ENCODE measurements around the gene OR2T34. TPM values are rescaled to one million over a fixed set of nuclear protein-coding genes. Genes with fewer than 3 reads are reported as not detected.
"Not testable (repeated sequence)": the region's sequence is repeated elsewhere in the genome, so short reads cannot be mapped to it uniquely, and the experiment has no call there.

OR2T34 gene, protein sequence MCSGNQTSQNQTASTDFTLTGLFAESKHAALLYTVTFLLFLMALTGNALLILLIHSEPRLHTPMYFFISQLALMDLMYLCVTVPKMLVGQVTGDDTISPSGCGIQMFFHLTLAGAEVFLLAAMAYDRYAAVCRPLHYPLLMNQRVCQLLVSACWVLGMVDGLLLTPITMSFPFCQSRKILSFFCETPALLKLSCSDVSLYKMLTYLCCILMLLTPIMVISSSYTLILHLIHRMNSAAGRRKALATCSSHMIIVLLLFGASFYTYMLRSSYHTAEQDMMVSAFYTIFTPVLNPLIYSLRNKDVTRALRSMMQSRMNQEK
- total RNA-seq (not detected), polyA plus RNA-seq (not detected)
- long read RNA-seq, donor 1 = 0 reads
- long read RNA-seq, donor 2 = 0 reads

DNA sequence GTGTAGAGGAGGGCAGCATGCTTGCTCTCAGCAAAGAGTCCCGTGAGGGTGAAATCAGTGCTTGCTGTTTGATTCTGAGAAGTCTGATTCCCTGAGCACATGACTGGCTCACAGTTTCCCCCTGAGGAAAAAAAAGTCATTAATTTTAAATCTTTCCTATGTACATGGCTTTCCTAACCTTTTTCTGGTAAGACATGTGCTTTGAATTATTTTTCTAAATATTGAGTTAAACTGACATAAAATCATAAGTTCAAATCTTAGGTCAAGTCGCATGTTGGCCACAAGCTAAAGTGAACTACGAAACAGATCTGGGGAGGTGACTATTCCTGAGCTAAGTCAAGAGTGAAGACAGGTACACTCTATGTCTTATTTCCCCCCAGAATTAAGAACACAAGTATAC, at the start of gene OR2T34:
Gene OR2T34 (minus strand): TSS at position 101 of the 400 bp plus-strand sequence. CDS start 0 bp downstream, at position 101.
- H3K36me3 ChIP-seq (ENCODE audit: control insufficient read depth in 1 of 2, insufficient read depth in 2 of 2, low read length in 1 of 2); H3K4me3 ChIP-seq (ENCODE audit: low read length in 2 of 2); H3K27me3 ChIP-seq (ENCODE audit: control insufficient read depth in 1 of 2, insufficient read depth in 2 of 2, low read length in 1 of 2); H3K9me3 ChIP-seq (ENCODE audit: control insufficient read depth, low read length); DNase-seq; H3K4me1 ChIP-seq (ENCODE audit: control insufficient read depth in 1 of 2, insufficient read depth in 2 of 2, low read length in 2 of 2); H3K27ac ChIP-seq (ENCODE audit: low read depth in 1 of 2, low read length in 2 of 2); ATAC-seq (ENCODE audit: low FRiP score); intact Hi-C loops (cut with DNase I): not testable (repeated sequence)
- WGBS, 2 donors = 56 to 86% methylated on average over 3 of the region's 3 CpGs

DNA sequence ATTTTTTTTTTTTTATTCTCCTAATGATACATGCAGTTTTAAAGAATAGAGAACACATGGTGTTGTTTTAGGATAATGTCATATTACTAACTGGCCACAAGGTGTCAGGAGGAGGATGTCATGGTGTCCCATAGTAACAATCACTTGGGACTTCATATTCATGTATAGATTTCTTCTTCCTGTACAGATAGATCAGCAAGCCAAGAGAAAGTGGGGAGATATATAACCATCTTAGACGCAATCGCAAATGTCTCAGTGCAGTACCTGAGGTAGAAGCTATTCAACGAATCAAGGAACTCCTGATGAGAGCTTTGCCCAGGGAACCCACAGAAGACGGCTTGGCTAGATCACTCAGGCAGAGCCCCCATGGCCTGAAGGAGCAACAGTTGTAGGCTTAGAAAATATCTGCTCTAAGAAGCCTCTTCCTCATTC, 48.0 kb upstream of the OR2T34 start:
- intact Hi-C loops (cut with DNase I) = loop anchor here in 1 of 2 donors (5.0 to 10.0 kb wide), 2 partner anchors 62 to 185 kb away; no protein-coding TSS in a partner anchor
- no peak overlapping the region for H3K4me3 ChIP-seq (ENCODE audit: low read length in 2 of 2)

DNA sequence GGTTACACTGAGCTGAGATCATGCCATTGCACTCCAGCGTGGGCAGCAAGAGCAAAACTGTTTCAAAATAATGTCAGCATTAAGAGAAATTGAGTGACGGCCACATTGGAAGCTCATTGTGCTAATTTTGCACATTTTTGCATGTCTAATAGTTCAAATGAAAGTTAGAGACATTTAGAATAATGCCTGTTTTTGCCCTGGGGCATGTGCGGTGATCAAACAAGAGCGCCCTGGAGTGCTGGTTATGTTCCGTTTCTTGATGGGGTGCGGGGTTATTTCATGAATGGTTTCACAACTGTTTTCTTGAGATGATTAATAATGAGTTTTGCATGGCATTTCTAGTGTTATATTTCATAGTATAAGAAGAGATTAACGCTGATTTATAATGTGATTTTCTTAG, 47.2 kb upstream of the OR2T34 start:
- Histone ChIP-seq H3K36me3 (ENCODE audit: control insufficient read depth in 1 of 2, insufficient read depth in 2 of 2, low read length in 1 of 2) (no peaks in the 10 kb centered on the region), H3K27ac (ENCODE audit: low read depth in 1 of 2, low read length in 2 of 2) (no peak overlapping the region), H3K4me3 (ENCODE audit: low read length in 2 of 2) (no peak overlapping the region), H3K4me1 (ENCODE audit: control insufficient read depth in 1 of 2, insufficient read depth in 2 of 2, low read length in 2 of 2) (no peaks in the 10 kb centered on the region), H3K27me3 (ENCODE audit: control insufficient read depth in 1 of 2, insufficient read depth in 2 of 2, low read length in 1 of 2) (no peaks in the 10 kb centered on the region), H3K9me3 (ENCODE audit: control insufficient read depth, low read length) (no peaks in the 10 kb centered on the region)
- WGBS, 2 donors = 56 to 67% methylated on average over 7 of the region's 7 CpGs
- DNase-seq = no peak
- intact Hi-C loops (cut with DNase I) = loop anchor here in 1 of 2 donors (5.0 to 10.0 kb wide), 2 partner anchors 63 to 186 kb away; no protein-coding TSS in a partner anchor
- no peak for ATAC-seq (ENCODE audit: low FRiP score)

More for the DNA sequence above, 48.0 kb upstream of the OR2T34 start:
- Histone ChIP-seq H3K27me3 (ENCODE audit: control insufficient read depth in 1 of 2, insufficient read depth in 2 of 2, low read length in 1 of 2) (no peaks in the 10 kb centered on the region), H3K4me1 (ENCODE audit: control insufficient read depth in 1 of 2, insufficient read depth in 2 of 2, low read length in 2 of 2) (no peaks in the 10 kb centered on the region), H3K27ac (ENCODE audit: low read depth in 1 of 2, low read length in 2 of 2) (no peak overlapping the region), H3K9me3 (ENCODE audit: control insufficient read depth, low read length) (no peaks in the 10 kb centered on the region), H3K36me3 (ENCODE audit: control insufficient read depth in 1 of 2, insufficient read depth in 2 of 2, low read length in 1 of 2) (no peaks in the 10 kb centered on the region)
- DNase-seq = no peak
- no peak for ATAC-seq (ENCODE audit: low FRiP score)
- 60 to 66% methylated on average over 4 of the region's 4 CpGs for WGBS, 2 donors

DNA sequence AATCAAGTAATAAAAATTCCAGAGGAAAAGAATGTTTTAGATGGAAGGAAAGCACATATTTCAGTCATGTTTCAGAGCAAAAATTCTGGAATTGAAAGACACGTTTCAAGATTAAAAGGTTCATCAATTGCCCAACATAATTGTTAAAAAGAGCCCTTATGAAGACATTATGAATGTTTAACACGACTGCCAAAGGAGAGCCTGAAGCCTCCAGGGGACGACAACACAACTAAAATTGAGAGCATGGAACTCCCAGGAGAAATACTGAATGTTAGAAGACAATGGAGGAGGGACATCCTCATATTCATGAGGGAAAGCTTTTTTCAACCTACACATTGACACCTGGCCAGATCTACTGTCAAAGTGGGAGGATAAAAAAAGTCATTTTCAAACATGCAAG, 44.3 kb upstream of the OR2T34 start:
- H3K27ac ChIP-seq (ENCODE audit: low read depth in 1 of 2, low read length in 2 of 2) = no peak overlapping the region
- intact Hi-C loops (cut with DNase I) = no loop called here
- H3K27me3 ChIP-seq (ENCODE audit: control insufficient read depth in 1 of 2, insufficient read depth in 2 of 2, low read length in 1 of 2) = peaks cover 0 to under 1% of the 10 kb centered on the region in 2 donors
- H3K4me1 ChIP-seq (ENCODE audit: control insufficient read depth in 1 of 2, insufficient read depth in 2 of 2, low read length in 2 of 2) = no peaks in the 10 kb centered on the region
- ATAC-seq (ENCODE audit: low FRiP score) (no peak), DNase-seq (peak; percentile 63 to 69)
- no peak overlapping the region for H3K4me3 ChIP-seq (ENCODE audit: low read length in 2 of 2)
- WGBS, 2 donors = 3 to 6% methylated on average over 3 of the region's 3 CpGs
- no peaks in the 10 kb centered on the region for H3K36me3 ChIP-seq (ENCODE audit: control insufficient read depth in 1 of 2, insufficient read depth in 2 of 2, low read length in 1 of 2)
- H3K9me3 ChIP-seq (ENCODE audit: control insufficient read depth, low read length) = no peaks in the 10 kb centered on the region

DNA sequence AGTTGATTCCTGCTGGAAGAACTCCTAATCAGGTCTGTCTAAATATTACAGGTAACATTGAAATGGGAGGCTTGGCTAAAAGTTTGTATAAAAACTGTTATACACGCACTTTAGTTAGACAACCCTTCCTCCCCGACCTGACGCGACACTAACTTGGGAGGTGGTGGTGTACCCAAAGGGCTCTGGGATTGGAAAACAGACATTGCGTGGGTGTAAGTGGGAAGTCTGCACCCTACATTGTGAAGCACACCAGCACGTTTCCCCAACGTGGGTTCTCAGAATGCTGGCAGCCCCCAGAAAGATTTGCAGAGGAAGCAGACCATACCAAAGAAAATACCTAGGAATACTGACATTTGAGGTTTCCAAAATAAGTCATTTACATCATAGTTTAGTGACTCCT, 43.6 kb upstream of the OR2T34 start:
- Histone ChIP-seq H3K27ac (ENCODE audit: low read depth in 1 of 2, low read length in 2 of 2) (no peak overlapping the region), H3K9me3 (ENCODE audit: control insufficient read depth, low read length) (no peaks in the 10 kb centered on the region), H3K4me1 (ENCODE audit: control insufficient read depth in 1 of 2, insufficient read depth in 2 of 2, low read length in 2 of 2) (no peaks in the 10 kb centered on the region), H3K36me3 (ENCODE audit: control insufficient read depth in 1 of 2, insufficient read depth in 2 of 2, low read length in 1 of 2) (no peaks in the 10 kb centered on the region), H3K4me3 (ENCODE audit: low read length in 2 of 2) (no peak overlapping the region), H3K27me3 (ENCODE audit: control insufficient read depth in 1 of 2, insufficient read depth in 2 of 2, low read length in 1 of 2) (peaks cover 0 to 3% of the 10 kb centered on the region in 2 donors)
- WGBS, 2 donors = 64 to 66% methylated on average over 7 of the region's 7 CpGs
- no peak for ATAC-seq (ENCODE audit: low FRiP score)
- no peak for DNase-seq
- intact Hi-C loops (cut with DNase I) = no loop called here

DNA sequence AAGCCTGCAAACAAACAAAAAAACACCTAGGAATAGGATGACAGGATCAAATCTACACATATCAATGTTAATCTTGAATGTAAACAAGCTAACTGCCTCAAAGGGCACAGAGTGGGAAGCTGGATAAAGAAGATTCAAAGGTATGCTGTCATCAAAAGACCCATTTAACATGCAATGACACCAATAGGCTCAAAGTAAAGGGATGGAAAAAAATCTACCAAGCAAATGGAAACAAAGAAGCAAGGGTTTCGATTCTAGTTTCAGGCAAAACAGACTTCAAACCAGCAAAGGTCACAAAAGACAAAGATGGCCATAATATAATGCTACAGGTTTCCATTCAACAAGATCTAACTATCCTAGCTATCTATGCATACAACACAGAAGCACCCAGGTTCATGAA, 39.2 kb upstream of the OR2T34 start:
- H3K9me3 ChIP-seq (ENCODE audit: control insufficient read depth, low read length) = no peaks in the 10 kb centered on the region
- no peak for DNase-seq
- ATAC-seq (ENCODE audit: low FRiP score) = no peak
- no peaks in the 10 kb centered on the region for H3K36me3 ChIP-seq (ENCODE audit: control insufficient read depth in 1 of 2, insufficient read depth in 2 of 2, low read length in 1 of 2)
- H3K27me3 ChIP-seq (ENCODE audit: control insufficient read depth in 1 of 2, insufficient read depth in 2 of 2, low read length in 1 of 2) = peaks cover 0 to 3% of the 10 kb centered on the region in 2 donors
- intact Hi-C loops (cut with DNase I) = no loop called here
- no peaks in the 10 kb centered on the region for H3K4me1 ChIP-seq (ENCODE audit: control insufficient read depth in 1 of 2, insufficient read depth in 2 of 2, low read length in 2 of 2)
- no peak overlapping the region for H3K4me3 ChIP-seq (ENCODE audit: low read length in 2 of 2)
- H3K27ac ChIP-seq (ENCODE audit: low read depth in 1 of 2, low read length in 2 of 2) = no peak overlapping the region
- WGBS, 2 donors = 56 to 72% methylated on average over 1 of the region's 1 CpG

DNA sequence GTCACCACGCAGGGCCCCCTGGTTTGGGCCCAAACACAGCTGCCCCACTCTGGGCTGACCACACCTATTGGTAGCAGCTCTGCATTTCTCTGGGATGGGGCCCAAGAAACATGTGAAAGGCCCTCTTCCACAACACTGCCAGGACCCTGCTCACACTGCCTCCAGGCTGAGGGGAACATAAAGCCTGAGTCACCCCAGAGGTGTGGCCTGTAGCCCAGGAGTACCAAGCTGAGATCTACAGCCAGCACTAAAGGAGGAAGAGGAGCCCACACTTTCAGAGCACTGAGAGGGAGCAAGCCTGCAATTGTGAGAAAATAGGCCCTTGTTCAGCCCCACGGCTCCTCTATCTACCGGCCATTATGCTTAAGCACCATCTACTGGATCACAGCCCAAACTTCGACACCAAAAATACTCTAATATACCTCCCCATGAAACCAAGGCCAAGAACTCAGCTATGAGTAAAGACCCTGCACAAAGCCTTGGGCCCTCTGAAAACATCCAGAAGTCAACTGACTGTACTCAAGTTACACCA, 37.4 kb upstream of the OR2T34 start:
- Histone ChIP-seq H3K9me3 (ENCODE audit: control insufficient read depth, low read length) (no peaks in the 10 kb centered on the region), H3K27me3 (ENCODE audit: control insufficient read depth in 1 of 2, insufficient read depth in 2 of 2, low read length in 1 of 2) (peaks cover 0 to 3% of the 10 kb centered on the region in 2 donors), H3K4me1 (ENCODE audit: control insufficient read depth in 1 of 2, insufficient read depth in 2 of 2, low read length in 2 of 2) (no peaks in the 10 kb centered on the region), H3K4me3 (ENCODE audit: low read length in 2 of 2) (no peak overlapping the region), H3K36me3 (ENCODE audit: control insufficient read depth in 1 of 2, insufficient read depth in 2 of 2, low read length in 1 of 2) (no peaks in the 10 kb centered on the region), H3K27ac (ENCODE audit: low read depth in 1 of 2, low read length in 2 of 2) (no peak overlapping the region)
- 63 to 81% methylated on average over 4 of the region's 4 CpGs for WGBS, 2 donors
- intact Hi-C loops (cut with DNase I) = no loop called here
- ATAC-seq (ENCODE audit: low FRiP score) = no peak
- no peak for DNase-seq

DNA sequence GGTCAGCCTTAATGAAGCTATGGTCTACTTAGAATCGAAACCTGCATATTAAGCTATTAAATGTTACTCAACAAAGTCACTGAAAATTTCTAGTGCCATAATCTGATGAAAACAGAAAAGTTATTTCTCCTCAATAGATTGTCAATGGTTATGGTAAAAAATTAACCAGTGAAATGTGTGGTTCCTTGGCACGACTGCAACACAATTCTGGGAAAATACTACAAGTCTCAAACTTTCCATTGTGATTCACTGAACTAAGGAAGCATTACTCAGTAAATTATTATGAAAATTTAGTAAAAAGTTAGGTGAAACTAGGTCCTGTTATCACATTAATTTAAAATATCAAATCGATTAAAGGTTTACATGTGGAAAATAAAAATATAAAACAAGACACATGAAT, 35.7 kb upstream of the OR2T34 start:
- no peaks in the 10 kb centered on the region for H3K9me3 ChIP-seq (ENCODE audit: control insufficient read depth, low read length)
- H3K27me3 ChIP-seq (ENCODE audit: control insufficient read depth in 1 of 2, insufficient read depth in 2 of 2, low read length in 1 of 2) = peaks cover 0 to 3% of the 10 kb centered on the region in 2 donors
- no peak overlapping the region for H3K4me3 ChIP-seq (ENCODE audit: low read length in 2 of 2)
- DNase-seq = no peak
- no peaks in the 10 kb centered on the region for H3K36me3 ChIP-seq (ENCODE audit: control insufficient read depth in 1 of 2, insufficient read depth in 2 of 2, low read length in 1 of 2)
- ATAC-seq (ENCODE audit: low FRiP score) = no peak
- intact Hi-C loops (cut with DNase I) = no loop called here
- 41 to 48% methylated on average over 3 of the region's 3 CpGs for WGBS, 2 donors
- H3K27ac ChIP-seq (ENCODE audit: low read depth in 1 of 2, low read length in 2 of 2) = no peak overlapping the region
- no peaks in the 10 kb centered on the region for H3K4me1 ChIP-seq (ENCODE audit: control insufficient read depth in 1 of 2, insufficient read depth in 2 of 2, low read length in 2 of 2)

DNA sequence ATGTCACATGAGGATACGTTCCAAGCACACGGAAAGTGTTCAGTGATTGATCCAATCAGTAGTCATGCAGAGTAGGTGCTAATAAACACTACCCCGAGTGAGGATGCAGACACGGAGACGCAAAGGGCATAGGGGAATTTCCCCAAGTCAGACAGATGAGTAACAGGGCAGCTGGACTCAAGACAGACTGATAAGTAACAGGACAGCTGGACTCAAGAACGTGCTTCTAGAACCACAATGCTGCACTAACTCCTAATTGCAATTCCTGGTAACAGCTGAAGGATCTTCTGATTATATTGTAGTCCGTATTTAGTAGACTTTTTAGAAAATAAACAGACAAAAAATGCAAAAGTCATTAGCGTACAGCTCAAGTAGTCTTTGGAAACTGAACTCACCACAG, 24.8 kb upstream of the OR2T34 start:
- Histone ChIP-seq H3K36me3 (ENCODE audit: control insufficient read depth in 1 of 2, insufficient read depth in 2 of 2, low read length in 1 of 2) (no peaks in the 10 kb centered on the region), H3K9me3 (ENCODE audit: control insufficient read depth, low read length) (no peaks in the 10 kb centered on the region), H3K27me3 (ENCODE audit: control insufficient read depth in 1 of 2, insufficient read depth in 2 of 2, low read length in 1 of 2) (no peaks in the 10 kb centered on the region), H3K27ac (ENCODE audit: low read depth in 1 of 2, low read length in 2 of 2) (no peak overlapping the region), H3K4me1 (ENCODE audit: control insufficient read depth in 1 of 2, insufficient read depth in 2 of 2, low read length in 2 of 2) (no peaks in the 10 kb centered on the region), H3K4me3 (ENCODE audit: low read length in 2 of 2) (no peak overlapping the region)
- DNase-seq (no peak), ATAC-seq (ENCODE audit: low FRiP score) (no peak)
- WGBS, 2 donors = 71 to 73% methylated on average over 8 of the region's 8 CpGs
- intact Hi-C loops (cut with DNase I) = no loop called here

Measured in aorta (tissue), 5 donors.